SK-N-SH (cell line): ENCODE measurements around the gene AHCYL1.

Experiments
- CTCF ChIP-seq: fragments of 200-600 bp; sonication (generic); IDR thresholded peaks from 2 replicates; pipeline ENCODE4 v1.6.1; 2017; ENCODE audit warnings: antibody characterized with exemption, mild to moderate bottlenecking, moderate library complexity
- EP300 ChIP-seq, 2 experiments: IDR thresholded peaks; 2 replicates each; pipeline versions ENCODE4 v1.4.0 to v1.6.1; 2012; ENCODE audit warnings: borderline replicate concordance in 1 of 2, low read depth in 1 of 2, low read length in 1 of 2
- EZH2phosphoT487 ChIP-seq: fragments of 200-600 bp; sonication (generic); IDR thresholded peaks from 2 replicates; pipeline ENCODE4 v1.6.1; 2017; ENCODE audit warnings: low read depth, mixed run types, mild to moderate bottlenecking, antibody characterized with exemption, moderate library complexity, borderline replicate concordance
- FOSL2 ChIP-seq: IDR thresholded peaks from 2 replicates; pipeline ENCODE4 v1.4.0; 2012; ENCODE audit warnings: low read depth, mild to moderate bottlenecking, moderate library complexity, borderline replicate concordance
- GABPA ChIP-seq: IDR thresholded peaks from 2 replicates; pipeline ENCODE4 v1.4.0; 2012; ENCODE audit warnings: low read depth, mild to moderate bottlenecking
- JUND ChIP-seq: IDR thresholded peaks from 2 replicates; pipeline ENCODE4 v1.4.0; 2012
- MAX ChIP-seq: IDR thresholded peaks from 2 replicates; pipeline ENCODE4 v1.4.0; 2012; ENCODE audit warnings: low read depth
- MEF2A ChIP-seq: IDR thresholded peaks from 2 replicates; pipeline ENCODE4 v1.4.0; 2012; ENCODE audit warnings: low read depth, borderline replicate concordance
- MXI1 ChIP-seq: IDR thresholded peaks from 2 replicates; pipeline ENCODE4 v1.6.1; 2012; ENCODE audit warnings: mild to moderate bottlenecking, low read depth, low read length, improper control_type of control experiment
- POLR2AphosphoS5 ChIP-seq: IDR thresholded peaks from 2 replicates; pipeline ENCODE4 v1.6.1; 2012; ENCODE audit warnings: low read depth, low read length
- USF1 ChIP-seq: IDR thresholded peaks from 2 replicates; pipeline ENCODE4 v1.4.0; 2012; ENCODE audit warnings: low read depth, borderline replicate concordance
- USF2 ChIP-seq: fragments of 150-350 bp; IDR thresholded peaks from 2 replicates; pipeline ENCODE4 v1.6.1; 2017; ENCODE audit warnings: antibody characterized with exemption, low read length, low read depth, borderline replicate concordance

- TF ChIP-seq CTCF, result no peak
- TF ChIP-seq MEF2A, result no peak
- TF ChIP-seq USF2, result no peak
- no peak for TF ChIP-seq EZH2phosphoT487
- no peak for TF ChIP-seq MXI1
- TF ChIP-seq EP300 (IDR thresholded peaks at IDR 0.05; ENCODE audit: borderline replicate concordance in 1 of 2, low read depth in 1 of 2, low read length in 1 of 2), result no peak
- no peak for TF ChIP-seq FOSL2
- TF ChIP-seq MAX, result no peak
- no peak for TF ChIP-seq USF1
- TF ChIP-seq JUND, result no peak
- TF ChIP-seq GABPA, result no peak
- no peak for TF ChIP-seq POLR2AphosphoS5
Measured at GRCh38 chr1:109935451-109935900, 49.1 kb upstream of the AHCYL1 start.
